Stimulated activated CD4-positive, alpha-beta T cell treated with anti-CD3 and anti-CD28 coated beads, Interleukin-12 subunit alpha, Interleukin-12 subunit beta, amount 100 ng/mL, for 24 hours (primary cell): Measurements from ENCODE around the gene FAM171A2.
"Not testable (repeated sequence)": the region's sequence is repeated elsewhere in the genome, so short reads cannot be mapped to it uniquely, and the experiment has no call there.

ENCODE experiments used
- DNase-seq, 2 experiments: peaks; one replicate each; pipeline ENCODE4 v3.0.0-alpha.2; 2020; ENCODE audit warnings: low read depth in 2 of 2

Gene FAM171A2

DNA sequence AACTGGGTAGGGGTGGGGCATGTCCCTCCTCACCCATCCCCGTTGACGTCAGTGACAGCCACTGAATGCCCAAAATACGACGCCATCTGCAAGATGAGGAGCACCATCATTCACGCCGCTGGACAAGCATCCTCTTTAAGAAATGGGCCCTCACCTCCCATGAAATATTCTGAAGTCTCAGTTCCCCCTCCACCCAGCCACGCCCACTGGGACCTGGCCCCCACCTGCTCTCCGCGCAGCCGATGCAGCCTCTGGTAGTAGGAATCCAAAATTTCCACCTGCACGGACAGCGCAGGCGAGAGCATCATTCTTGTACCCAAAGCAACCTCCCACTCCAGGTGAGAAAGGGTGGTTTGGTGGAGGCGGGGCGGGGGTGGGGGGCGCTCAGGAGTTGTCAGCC lies 20.2 kb upstream of the FAM171A2 start:
- no peak for DNase-seq

DNA sequence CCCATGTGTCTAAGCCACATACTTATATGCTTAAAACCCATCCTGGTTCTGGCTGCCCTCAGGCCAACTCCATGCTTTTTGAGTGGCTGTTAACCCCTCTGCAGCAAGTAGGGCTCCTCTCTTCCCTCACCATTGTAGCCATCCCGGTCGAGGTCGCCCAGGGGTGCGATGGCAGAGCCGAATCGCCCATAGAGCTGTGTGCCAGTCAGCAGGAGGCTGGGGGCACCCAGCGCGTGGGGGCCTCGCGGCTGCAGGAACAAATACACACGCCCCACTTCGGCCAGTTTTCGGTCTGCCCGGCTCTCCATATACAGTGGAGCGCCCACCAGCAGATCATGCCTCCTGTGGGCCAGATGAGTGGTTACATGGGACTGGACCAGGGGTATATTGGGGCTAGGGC lies 19.7 kb upstream of the FAM171A2 start:
- DNase-seq, result no peak

DNA sequence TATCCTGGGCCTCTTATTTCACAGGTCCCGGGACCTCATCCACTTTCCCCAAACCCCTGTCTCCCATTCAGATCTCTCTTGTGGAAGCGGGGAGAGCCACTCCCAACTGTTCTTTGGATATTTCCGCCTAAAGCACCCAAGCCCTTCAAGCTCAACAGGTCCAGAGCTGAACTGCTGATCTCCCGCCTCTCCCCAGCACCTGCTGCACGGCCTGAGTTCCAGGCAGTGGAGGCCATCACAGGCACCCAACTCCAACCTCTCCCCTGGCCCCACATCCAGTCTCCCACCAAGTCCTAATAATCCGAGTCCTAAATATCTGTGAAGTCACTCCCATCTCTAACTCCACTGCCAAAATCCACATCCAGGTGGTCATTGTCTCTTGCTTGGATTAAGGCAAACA lies 19.3 kb upstream of the FAM171A2 start:
- DNase-seq, result no peak

DNA sequence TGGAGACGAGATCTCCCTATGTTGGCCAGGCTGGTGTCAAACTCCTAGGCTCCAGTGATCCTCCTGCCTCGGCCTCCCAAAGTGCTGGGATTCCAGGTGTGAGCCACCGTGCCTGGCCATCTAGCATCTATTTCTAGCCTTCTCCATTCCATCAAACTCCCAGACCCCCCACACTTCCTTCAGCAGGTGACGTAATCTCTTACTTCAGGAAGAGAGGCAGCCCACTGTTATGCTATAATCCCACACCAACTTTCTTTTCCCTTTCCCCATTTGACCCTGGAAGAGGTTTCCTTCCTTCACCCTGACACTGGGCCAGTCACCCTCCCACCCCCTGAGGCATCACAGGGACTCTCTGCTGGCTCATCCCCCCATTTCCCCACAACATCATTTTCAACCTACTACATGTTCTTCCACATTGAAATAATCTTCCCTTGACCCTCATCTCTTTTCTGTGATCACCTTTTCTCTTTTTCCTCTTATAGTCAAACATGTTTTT lies 18.2 kb upstream of the FAM171A2 start:
- no peak for DNase-seq

DNA sequence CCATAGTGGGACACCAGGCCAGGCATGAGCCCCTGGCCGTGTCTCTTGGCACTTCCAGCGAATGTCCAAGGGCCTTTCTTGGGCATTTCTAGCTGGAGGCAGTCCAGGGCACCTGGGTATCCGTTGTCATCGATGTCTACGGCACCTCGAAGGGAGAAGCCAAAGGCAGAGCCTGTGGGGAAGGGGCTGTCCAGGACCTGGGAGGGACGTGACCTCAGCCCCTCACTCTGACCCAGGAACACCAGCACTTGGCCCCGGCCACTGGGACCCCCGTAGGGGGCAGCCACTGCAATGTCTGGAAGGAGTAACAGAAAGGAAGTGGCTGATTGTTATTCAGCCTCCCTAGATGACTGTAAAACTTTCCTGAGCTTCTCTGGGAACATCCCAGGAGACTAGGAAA lies 17.1 kb upstream of the FAM171A2 start:
- no peak for DNase-seq

DNA sequence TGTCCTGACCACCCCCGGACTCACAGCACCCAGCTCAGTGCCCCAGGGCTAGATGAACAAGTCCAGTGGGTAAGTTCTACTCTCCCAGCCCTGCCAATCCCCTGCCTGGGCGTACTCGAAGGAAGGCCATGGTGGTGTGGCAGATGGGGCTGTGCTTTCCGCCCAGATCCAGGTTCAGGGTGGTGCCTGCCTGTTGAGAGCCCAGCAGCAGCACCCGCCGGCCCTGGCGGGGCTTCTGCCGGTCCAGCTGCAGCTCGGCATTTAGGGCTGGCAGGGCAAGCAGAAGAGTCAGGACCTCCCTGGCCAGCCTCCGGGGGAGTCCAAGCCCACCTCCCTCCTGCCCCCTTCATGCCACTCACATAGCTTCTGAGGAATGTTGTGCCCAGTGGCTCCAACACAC lies 16.2 kb upstream of the FAM171A2 start:
- DNase-seq, result no peak

DNA sequence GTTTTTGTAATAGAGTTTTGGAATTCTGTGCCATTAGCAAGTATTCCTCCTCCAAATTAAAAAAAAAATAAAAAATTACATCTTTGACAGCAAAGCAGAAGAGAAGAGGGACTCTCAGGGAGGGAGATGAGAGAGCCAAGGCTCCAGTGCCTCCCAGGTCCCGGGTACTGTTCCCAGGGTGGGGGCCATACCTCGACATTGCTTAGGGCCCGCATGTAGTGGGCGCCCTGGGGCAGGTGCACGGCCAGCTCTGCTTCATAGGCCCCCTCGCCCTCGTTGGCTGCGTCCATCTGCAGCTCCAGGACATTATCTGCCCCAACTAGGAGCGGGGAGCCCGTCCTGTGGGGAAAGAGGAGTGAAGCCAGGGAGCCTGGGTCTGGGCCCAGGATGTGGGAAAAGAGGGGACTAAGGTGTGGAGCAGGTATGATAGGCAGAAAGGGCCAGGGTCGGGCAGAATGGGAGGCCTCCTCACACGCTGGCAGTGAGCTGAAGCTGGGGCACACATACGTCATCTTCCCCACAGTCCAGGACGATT lies 14.6 kb upstream of the FAM171A2 start:
- no peak for DNase-seq

DNA sequence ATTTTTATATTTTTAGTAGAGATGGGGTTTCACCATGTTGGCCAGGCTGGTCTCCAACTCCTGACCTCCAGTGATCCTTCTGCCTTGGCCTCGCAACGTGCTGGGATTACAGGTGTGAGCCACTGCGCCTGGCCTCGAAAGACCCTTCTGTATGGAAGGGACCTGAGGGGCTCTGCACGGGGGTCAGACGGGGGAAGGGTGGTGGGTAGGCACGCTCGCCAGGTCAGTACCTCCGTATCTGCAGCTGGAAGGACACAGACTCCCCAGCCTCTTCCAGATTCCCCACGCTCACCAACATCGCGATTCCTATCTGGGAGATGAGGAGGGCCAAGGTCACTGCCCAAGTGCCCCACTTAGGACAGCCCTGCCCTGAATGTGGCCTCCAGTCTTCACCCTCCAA lies 13.1 kb upstream of the FAM171A2 start:
- DNase-seq, result no peak

DNA sequence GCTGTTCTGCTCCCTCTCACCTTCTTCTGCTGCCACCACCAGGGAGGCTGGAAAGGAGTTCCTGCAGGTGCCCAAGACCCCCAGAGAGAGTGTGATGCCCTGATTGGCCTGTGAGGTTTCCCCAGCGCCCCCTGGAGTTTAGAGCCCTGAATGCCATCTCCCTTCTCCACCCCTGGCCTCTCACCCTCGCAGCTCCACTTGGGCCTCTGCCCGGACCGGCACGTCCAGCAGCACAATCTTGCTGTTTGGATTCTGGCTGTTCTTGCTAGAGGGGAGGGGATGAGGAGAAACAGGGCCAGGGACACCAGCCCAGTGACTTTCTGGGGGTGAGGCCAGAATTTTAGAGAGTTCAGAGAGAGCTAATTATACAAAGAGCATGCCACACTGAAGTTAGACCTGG lies 12.5 kb upstream of the FAM171A2 start:
- DNase-seq, result no peak

DNA sequence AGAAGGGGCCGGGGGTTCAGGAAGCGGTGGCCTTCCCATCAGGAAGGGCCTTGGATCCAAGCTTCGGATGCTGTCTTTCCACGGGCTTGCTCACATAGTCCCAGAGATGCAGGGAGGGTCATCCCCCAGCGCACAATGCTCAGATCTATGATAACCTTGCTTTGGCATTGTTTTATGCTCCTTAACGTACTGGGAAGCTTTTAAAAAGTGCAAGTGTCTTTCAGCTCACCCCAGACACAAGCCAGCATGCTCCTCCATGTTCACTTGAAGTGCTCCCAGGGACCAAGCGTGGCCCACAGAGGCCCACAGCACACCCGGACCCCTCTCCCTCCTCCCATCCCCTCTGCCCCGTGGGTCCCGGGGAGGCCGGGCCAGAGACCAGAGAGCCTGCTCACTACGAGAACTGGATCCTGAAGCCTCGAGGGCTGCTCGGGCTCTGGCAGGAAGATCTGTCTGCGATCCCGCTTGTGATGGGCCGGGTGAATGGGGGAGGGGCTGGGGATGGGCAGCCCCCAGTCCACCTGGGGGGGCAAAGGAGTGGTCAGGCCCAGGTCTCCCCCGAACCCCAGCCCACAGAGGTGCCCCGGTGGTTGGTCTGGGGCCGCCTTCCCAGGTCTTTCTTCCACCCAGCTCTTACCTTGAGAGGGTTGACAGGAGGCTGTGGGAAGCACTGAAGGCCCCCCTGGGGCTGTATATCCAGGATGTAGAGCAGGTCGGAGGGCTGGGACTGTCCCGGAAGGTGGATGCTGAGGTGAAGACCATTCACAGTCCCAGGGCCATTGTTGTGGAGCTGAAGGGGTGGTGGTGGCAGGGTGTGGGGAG lies 11.8 kb upstream of the FAM171A2 start:
- no peak for DNase-seq

DNA sequence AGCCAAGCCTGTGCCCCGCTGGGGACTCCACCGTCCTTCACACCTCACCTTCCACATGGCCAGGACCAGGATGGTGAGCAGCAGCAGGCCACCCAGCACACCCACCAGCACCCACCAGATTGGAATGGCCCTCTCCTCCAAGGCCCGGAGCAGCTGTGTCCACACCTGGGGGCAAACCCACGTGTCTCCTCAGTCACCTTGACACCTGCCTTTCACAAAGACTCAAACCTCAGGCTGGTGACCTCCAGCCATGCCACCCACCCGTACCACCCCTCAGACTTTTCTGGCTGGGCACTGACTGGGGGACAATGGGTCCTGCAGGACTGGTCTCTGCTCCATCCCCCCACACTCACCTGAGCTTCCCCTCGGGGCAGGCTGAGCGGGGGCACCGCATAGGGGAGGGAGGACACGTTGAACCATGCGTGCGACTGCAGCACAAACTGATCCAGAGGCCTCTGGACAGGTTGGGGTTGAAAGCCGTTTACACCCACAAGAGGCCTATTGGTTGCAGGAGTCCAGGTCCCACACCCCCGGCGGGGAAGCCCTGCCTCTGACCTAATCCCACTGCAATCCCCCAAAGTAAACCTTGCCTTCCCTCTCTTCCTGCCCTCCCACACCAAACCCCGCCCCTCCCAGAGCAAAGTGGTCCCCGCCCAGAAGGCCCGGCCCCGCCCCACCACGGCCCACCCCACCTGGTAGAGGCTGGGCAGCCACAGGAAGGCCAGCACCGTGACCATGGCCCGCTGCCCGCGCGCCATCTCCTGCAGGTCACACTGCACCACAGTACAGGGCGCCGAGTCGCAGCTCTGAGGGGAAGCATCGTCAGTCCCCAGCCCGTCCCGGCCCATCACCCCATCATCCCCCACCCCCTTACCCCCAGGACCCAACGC lies 10.9 kb upstream of the FAM171A2 start:
- DNase-seq, result no peak

DNA sequence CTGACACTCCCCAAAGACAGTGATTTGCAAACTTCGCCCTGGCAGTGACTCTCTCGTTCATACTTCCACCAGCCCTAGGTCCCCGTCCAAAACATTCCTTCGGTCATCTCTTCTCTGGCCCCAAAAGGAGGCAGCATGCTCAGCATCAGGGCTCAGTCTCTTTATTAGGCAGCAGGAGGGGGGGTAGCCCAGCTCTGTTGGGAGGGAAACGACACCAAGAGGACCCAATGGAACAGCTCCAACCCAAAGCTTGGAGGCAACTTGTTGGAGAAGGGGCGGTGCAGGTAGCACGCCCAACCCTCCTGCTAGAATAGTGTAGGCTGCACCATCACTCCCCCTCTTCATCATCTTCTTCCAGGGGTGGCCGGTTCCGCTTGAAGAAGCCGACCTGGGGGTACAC lies 8.4 kb upstream of the FAM171A2 start:
- no peak for DNase-seq

DNA sequence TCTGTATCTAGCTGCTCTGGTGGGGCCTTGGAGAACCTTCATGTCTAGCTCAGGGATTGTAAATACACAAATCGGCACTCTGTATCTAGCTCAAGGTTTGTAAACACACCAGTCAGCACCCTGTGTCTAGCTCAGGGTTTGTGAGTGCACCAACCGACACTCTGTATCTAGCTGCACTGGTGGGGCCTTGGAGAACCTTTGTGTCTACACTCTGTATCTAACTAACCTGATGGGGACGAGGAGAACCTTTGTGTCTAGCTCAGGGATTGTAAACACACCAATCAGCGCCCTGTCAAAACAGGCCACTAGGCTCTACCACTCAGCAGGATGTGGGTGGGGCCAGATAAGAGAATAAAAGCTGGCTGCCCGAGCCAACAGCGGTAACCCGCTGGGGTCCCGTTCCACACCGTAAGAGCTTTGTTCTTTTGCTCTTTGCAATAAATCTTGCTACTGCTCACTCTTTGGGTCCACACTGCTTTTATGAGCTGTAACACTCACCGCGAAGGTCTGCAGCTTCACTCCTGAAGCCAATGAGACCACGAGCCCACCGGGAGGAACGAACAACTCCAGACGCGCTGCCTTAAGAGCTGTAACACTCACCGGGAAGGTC lies 5.9 kb upstream of the FAM171A2 start:
- DNase-seq, result not testable (repeated sequence)

DNA sequence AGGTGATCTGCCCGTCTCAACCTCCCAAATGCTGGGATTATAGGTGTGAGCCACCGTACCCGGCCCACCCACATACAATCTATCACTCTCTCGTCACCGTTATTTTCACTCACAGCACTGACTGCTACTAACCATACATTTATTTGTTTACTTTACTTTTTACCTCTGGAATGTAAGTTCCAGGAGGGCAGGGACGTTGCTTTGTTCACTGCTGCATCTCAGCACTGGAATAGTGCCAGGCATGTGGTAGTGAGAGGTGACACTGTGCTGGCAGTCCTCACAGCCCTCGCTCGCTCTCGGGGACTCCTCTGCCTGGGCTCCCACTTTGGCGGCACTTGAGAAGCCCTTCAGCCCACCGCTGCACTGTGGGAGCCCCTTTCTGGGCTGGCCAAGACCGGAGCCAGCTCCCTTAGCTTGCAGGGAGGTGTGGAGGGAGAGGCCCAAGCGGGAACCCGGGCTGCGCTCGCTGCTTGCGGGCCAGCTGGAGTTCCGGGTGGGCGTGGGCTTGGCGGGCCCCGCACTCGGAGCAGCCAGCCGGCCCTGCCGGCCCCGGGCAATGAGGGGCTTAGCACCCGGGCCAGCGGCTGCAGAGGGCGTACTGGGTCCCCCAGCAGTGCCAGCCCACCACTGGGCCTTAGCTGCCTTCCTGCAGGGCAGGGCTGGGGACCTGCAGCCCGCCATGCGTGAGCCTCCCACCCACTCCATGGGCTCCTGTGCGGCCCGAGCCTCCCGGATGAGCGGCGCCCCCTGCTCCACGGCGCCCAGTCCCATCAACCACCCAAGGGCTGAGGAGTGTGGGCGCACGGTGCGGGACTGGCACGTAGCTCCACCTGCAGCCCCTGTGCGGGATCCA lies 5.0 kb upstream of the FAM171A2 start:
- DNase-seq, result not testable (repeated sequence)

DNA sequence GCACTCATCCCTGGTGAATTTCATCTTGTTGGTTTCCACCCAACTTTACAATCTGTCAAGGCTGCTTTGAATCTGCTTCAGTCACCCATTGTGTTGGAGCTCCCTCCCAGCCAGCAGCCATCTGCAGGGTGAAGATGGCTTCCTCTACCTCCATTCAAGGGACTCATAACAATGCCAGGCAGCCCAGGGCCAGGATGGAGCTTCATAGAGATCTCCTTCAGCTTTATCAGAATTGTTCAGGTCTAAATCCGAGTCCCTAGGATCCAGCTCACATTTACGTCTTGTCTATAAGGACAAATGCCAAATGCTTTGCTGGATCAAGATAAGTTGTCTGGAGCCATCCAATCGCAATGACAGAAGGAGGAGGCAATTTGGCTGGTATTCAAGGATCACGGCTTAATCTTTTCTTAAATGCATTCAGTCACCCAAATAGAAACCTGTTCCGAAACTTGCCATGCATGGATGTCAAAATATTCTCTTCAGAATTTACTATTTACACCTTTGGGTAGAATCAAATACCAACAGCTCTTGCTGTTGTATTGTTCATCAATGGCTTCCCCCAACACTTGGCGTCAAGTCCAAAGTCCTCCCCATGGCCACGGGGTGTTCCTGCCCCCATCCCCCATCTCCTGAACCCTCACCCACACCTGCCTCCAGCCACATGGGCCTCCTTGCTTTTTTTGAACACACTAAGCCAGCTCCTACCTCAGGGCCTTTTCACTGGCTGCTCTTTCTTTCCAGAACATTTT lies 3.8 kb upstream of the FAM171A2 start:
- DNase-seq, result no peak

DNA sequence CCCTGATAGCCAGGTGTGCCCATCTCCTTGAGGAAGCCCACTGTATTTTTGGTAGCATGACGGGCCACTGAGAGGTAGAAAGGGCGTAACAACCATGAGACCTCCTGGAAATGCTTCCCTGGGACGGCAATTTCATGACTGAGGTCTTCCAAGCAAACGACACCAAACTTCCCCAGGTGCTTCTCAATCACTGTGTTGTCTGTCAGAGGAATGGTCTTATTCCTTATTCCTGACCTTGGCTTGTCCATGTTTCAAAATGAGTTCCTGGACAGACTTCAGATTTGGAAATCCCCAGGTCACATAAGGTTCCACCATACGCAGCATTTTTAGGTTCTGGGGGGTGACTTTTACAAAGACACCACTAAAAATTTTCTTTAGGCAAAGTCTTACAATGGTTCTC lies 1.4 kb upstream of the FAM171A2 start:
- not testable (repeated sequence) for DNase-seq

DNA sequence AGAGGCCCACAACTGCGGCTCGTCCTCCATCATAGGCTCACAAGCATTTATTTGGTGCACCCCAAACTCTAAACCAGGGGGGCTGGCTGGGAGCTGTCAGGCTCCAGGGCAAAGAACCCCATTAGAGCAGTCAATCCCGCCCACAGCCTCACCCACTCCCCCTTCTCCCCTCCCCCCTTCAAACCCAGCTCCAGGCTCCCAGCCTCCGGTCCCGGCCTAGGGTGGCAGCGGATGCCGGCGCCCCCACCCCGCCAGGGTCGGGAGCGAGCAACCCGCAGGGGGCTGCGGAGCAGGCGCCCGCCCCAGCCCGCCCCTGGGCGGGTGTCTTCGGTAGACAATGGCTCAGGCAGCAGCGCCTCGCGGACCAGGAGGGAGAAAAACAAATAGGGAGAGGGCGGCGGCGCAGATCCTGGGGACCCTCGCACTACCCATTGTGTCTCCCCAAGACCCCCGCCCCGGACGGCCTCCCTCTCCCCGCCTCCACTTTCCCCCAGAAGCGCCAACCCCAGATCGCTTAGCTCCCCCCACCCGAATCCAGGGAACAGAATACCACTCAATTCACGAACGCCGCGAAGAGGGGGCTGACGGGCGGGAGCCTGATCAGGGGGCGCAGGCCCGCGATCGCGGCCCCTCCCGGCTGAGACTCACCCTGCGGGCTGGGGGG lies 572 bp downstream of the FAM171A2 start:
- DNase-seq, result no peak

DNA sequence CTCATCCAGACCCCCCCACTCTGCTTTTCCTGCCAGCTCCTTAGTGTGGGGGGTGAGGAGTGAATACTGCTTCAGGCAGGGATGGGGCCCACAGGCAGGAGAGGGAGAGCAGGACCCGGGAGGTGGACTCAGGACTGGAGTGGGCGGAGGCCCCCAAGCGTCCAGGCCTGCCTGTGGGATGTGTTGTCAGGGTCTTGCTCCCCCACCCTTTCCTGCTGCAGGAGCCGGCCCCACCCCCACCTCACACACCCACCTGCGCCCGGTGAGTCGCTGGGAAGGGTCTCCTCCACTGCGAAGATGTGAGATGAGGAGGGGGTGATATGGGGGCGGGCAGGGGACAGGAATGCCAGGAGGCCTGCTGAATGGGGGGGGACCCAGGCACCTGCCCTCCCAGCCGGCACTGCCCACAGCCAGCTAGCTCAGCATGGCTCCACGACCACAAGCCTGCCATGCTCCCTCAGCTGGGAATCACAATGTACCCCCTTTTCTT lies 1.1 kb downstream of the FAM171A2 start:
- no peak for DNase-seq
